Heart left ventricle (tissue), 13 donors: ENCODE measurements around the gene MBL2.

Experiments
- POLR2A ChIP-seq, 2 donors: fragments of 450-650 bp; IDR thresholded peaks; one replicate each; pipeline ENCODE4 v1.6.1; 2017; ENCODE audit warnings: antibody characterized with exemption in 2 of 2, mild to moderate bottlenecking in 2 of 2, moderate library complexity in 2 of 2
- TF ChIP-seq, protein P1 (sequence below), 12 donors: fragments of 200-600 bp; sonication (generic) in 4 of 12; IDR thresholded peaks; one replicate each; pipeline versions ENCODE4 v1.5.0 to v1.8.0; 2018 to 2022; ENCODE audit warnings: antibody characterized with exemption in 12 of 12, mild to moderate bottlenecking in 5 of 12
- donor health status: ischemic (EF 13 %, LVEDD 7.1; RV severe dilation, severe dysfunction).
- donor health status: DM: no; HTN: yes; CAD: no.
- donor health status: DM: no; HTN: no; CAD: no.
- donor health status: ischemic (EF 25% LVEDD 6.9; RV normal size, moderate dysfunction).
- donor health status: ischemic (EF 25% LVEDD 5.7; RV mildly dilated, moderate dysfunction).
- donor health status: ischemic (EF 35%, LVEDD 5.7; RV mildly dilated, moderate dysfunction).
- donor health status: nonischemic (EF 11% LVEDD 7.7; RV severe dilation, severe dysfunction).
- donor health status: DM: yes; HTN: yes; CAD: no.
- donor health status: PGD.
- donor health status: ischemic (EF 29% LVEDD 5.4; RV normal size, mild dysfunction).
- donor health status: nonischemic (EF 23%, LVEDD 6.1; RV moderate dilation, normal function).

DNA sequence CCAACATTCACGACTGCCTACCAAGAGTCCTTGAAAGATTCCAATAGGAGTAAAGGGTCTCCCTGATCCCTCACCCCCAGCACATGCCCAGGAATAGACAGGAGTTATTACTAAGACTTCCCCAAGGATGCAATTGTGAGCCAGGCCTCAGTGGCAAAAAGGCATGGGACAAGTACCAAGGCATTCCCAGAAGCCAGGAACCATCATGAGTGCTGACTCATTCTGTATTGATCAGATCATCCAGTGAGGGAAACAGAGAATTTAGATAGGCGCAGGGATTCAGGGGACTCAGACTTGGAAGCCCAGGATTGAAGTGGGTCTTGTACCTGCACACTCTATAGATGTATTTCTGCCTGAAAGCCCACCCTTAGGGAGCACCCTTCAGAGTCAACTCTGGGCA, 21.2 kb downstream of the MBL2 start:
- TF ChIP-seq, protein P1, sequence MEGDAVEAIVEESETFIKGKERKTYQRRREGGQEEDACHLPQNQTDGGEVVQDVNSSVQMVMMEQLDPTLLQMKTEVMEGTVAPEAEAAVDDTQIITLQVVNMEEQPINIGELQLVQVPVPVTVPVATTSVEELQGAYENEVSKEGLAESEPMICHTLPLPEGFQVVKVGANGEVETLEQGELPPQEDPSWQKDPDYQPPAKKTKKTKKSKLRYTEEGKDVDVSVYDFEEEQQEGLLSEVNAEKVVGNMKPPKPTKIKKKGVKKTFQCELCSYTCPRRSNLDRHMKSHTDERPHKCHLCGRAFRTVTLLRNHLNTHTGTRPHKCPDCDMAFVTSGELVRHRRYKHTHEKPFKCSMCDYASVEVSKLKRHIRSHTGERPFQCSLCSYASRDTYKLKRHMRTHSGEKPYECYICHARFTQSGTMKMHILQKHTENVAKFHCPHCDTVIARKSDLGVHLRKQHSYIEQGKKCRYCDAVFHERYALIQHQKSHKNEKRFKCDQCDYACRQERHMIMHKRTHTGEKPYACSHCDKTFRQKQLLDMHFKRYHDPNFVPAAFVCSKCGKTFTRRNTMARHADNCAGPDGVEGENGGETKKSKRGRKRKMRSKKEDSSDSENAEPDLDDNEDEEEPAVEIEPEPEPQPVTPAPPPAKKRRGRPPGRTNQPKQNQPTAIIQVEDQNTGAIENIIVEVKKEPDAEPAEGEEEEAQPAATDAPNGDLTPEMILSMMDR (IDR thresholded peaks at IDR 0.05): no peak
- TF ChIP-seq POLR2A (IDR thresholded peaks at IDR 0.05): no peak
